GM12878 (cell line): ENCODE measurements around the gene PUDP. TPM values are rescaled to one million over a fixed set of nuclear protein-coding genes. Genes with fewer than 3 reads are reported as not detected.

ENCODE experiments used
- EP300 ChIP-seq, 2 experiments: fragments of 150-350 bp in 1 of 2; IDR thresholded peaks; 2 replicates each; pipeline ENCODE4 v1.6.1; 2011 to 2012; ENCODE audit warnings: low read depth in 2 of 2, low read length in 2 of 2, borderline replicate concordance in 1 of 2, improper control_type of control experiment in 1 of 2, inconsistent platforms in 1 of 2; ENCODE audit not compliant: control insufficient read depth in 1 of 2
- ESRRA ChIP-seq: IDR thresholded peaks from 2 replicates; pipeline ENCODE4 v1.6.1; 2012; ENCODE audit warnings: mild to moderate bottlenecking, low read length, improper control_type of control experiment
- FOS ChIP-seq: IDR thresholded peaks from 3 replicates; pipeline ENCODE4 v1.6.1; 2011; ENCODE audit warnings: borderline replicate concordance; ENCODE audit not compliant: insufficient read length; ENCODE audit errors: extremely low read depth
- KLF5 ChIP-seq: fragments of 450-650 bp; IDR thresholded peaks from 2 replicates; pipeline ENCODE4 v1.6.1; 2014; ENCODE audit warnings: mild to moderate bottlenecking; ENCODE audit not compliant: partially characterized antibody
- MEF2B ChIP-seq: fragments of 450-650 bp; IDR thresholded peaks from 2 replicates; pipeline ENCODE4 v1.6.1; 2018; ENCODE audit warnings: mild to moderate bottlenecking, moderate library complexity; ENCODE audit not compliant: partially characterized antibody, poor library complexity, severe bottlenecking
- NFXL1 ChIP-seq: fragments of 450-650 bp; IDR thresholded peaks from 2 replicates; pipeline ENCODE4 v1.6.1; 2017; ENCODE audit warnings: antibody characterized with exemption, mild to moderate bottlenecking, borderline replicate concordance
- NR2F1 ChIP-seq: fragments of 450-650 bp; conservative IDR thresholded peaks from 2 replicates; pipeline ENCODE4 v1.6.1; 2017; ENCODE audit warnings: mild to moderate bottlenecking
- NRF1 ChIP-seq: conservative IDR thresholded peaks from 2 replicates; pipeline ENCODE4 v1.6.1; 2011; ENCODE audit warnings: mild to moderate bottlenecking, low read depth, low read length, improper control_type of control experiment
- RAD21 ChIP-seq: IDR thresholded peaks from 2 replicates; pipeline ENCODE4 v1.6.1; 2011; ENCODE audit warnings: mild to moderate bottlenecking, low read depth, low read length, moderate library complexity; ENCODE audit not compliant: insufficient read depth
- RB1 ChIP-seq: fragments of 450-650 bp; formaldehyde crosslinking; IDR thresholded peaks from 2 replicates; pipeline ENCODE4 v1.6.1; 2017; ENCODE audit warnings: mild to moderate bottlenecking, borderline replicate concordance
- SMAD5 ChIP-seq: IDR thresholded peaks from 2 replicates; pipeline ENCODE4 v1.6.1; 2016; ENCODE audit warnings: antibody characterized with exemption, low read depth
- STAT3 ChIP-seq: IDR thresholded peaks from 2 replicates; pipeline ENCODE4 v1.6.1; 2011; ENCODE audit warnings: low read depth, low read length, improper control_type of control experiment
- TAF1 ChIP-seq: IDR thresholded peaks from 2 replicates; pipeline ENCODE4 v1.6.1; 2011; ENCODE audit warnings: mild to moderate bottlenecking, low read depth, low read length, borderline replicate concordance
- TCF7 ChIP-seq: IDR thresholded peaks from 2 replicates; pipeline ENCODE4 v1.6.1; 2014; ENCODE audit warnings: antibody characterized with exemption, borderline replicate concordance
- ZNF622 ChIP-seq: fragments of 450-650 bp; IDR thresholded peaks from 2 replicates; pipeline ENCODE4 v1.6.1; 2017; ENCODE audit warnings: mild to moderate bottlenecking, inconsistent platforms
- ZSCAN29 ChIP-seq: fragments of 450-650 bp; IDR thresholded peaks from 2 replicates; pipeline ENCODE4 v1.6.1; 2017; ENCODE audit warnings: mild to moderate bottlenecking, moderate library complexity
- polyA plus RNA-seq, 11 experiments: library from polyadenylated mRNA; depleted of rRNA in 4 of 11; unstranded in 6 of 11; stranded (reverse) in 5 of 11; fragments of >200 nt; fragmentation: Nextera tagmentation in 4 of 11; fragmentation: Illumina TruSeq in 1 of 11; extraction: Ambion mirVana in 4 of 11; extraction: Trizol in 1 of 11; gene quantifications; 1 replicate in 1 of 11; 2 replicates in 10 of 11; pipeline versions ENCODE4 v1.2.1 to v1.2.3, GENCODE V29; 2011 to 2016; ENCODE audit warnings: inconsistent platforms in 2 of 11, missing spikeins in 2 of 11, low read depth in 1 of 11
- total RNA-seq, 4 experiments: library from RNA; depleted of rRNA in 3 of 4; stranded (reverse); fragments of >200 nt in 3 of 4; fragmentation: Illumina TruSeq in 1 of 4; extraction: Trizol in 1 of 4; gene quantifications; 2 replicates each; pipeline versions ENCODE4 v1.2.1 to v1.2.3, GENCODE V29; 2013 to 2021
- TF ChIP-seq, protein P1 (sequence below): fragments of 450-650 bp; IDR thresholded peaks from 2 replicates; pipeline ENCODE4 v1.6.1; 2016; ENCODE audit warnings: mild to moderate bottlenecking
- TF ChIP-seq, protein P2 (sequence below): IDR thresholded peaks from 2 replicates; pipeline ENCODE4 v1.6.1; 2011; ENCODE audit warnings: low read depth, mild to moderate bottlenecking, low read length, moderate library complexity, borderline replicate concordance; ENCODE audit errors: extremely low read depth
- TF ChIP-seq, protein P3 (sequence below): fragments of 450-650 bp; IDR thresholded peaks from 2 replicates; pipeline ENCODE4 v1.6.1; 2017; ENCODE audit warnings: borderline replicate concordance
- TF ChIP-seq, protein P4 (sequence below): IDR thresholded peaks from 2 replicates; pipeline ENCODE4 v1.6.1; 2012; ENCODE audit warnings: low read depth, low read length, improper control_type of control experiment
- TF ChIP-seq, protein P5 (sequence below): fragments of 450-650 bp; formaldehyde crosslinking; IDR thresholded peaks from 2 replicates; pipeline ENCODE4 v1.4.0; 2020; ENCODE audit warnings: mild to moderate bottlenecking, moderate library complexity

The PUDP gene
- total and polyA plus RNA-seq, 10 of the 15 experiments (the other 5 are each of a cell fraction or from before 2014, with no cell fraction given) = 30.8 to 83.5 (median 61.7) TPM

DNA sequence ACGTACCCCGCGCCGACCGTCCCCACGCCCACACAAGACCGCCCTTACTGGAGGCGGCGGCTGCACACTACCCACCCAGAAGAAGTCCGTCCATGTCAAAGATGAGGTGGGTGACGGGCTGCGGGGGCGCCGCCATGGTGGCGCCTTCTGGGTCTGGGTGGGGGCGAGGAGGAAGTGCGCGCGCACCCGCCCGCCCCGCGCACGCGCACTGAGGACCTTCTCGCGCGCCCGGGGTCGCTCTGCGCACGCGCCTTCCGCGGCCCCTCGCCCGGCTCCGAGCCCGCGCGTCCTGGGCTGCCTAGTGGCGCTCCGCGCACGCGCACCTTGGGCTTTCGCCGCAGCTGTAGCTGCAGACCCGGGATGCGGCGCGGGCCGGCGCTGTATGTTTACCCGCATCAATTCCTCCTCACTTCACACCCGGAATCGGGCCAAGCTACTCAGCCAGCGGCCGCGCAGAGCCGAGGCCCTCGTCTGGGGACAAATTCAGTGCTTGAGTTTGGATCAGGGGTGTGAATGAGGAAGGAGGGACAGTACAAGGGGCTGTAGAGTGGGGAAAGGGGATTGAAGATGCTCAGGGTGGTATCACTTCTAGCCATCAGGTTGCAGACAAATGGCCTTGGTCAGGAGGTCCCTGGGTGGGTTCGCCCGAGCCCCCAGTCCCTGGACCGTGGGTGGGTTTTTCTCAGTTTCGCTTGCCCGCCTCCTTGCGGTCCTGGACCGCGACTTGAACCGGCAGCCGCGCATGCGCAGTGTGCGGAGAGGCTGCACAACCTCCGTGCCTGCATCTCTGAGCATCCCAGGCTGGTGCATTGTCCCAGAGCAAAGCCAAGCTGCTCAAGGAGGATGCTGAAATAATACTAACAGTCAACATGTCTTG is at the start of gene PUDP (continued):
- TF ChIP-seq, protein P1, sequence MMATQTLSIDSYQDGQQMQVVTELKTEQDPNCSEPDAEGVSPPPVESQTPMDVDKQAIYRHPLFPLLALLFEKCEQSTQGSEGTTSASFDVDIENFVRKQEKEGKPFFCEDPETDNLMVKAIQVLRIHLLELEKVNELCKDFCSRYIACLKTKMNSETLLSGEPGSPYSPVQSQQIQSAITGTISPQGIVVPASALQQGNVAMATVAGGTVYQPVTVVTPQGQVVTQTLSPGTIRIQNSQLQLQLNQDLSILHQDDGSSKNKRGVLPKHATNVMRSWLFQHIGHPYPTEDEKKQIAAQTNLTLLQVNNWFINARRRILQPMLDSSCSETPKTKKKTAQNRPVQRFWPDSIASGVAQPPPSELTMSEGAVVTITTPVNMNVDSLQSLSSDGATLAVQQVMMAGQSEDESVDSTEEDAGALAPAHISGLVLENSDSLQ = no peak
- TF ChIP-seq FOS = no peak
- TF ChIP-seq RAD21 = peak; percentile 9; the same call in 1 of the 2 replicates
- peak; percentile 52 for TF ChIP-seq MEF2B
- no peak for TF ChIP-seq NFXL1
- TF ChIP-seq, protein P2, sequence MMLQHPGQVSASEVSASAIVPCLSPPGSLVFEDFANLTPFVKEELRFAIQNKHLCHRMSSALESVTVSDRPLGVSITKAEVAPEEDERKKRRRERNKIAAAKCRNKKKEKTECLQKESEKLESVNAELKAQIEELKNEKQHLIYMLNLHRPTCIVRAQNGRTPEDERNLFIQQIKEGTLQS = no peak
- peak; percentile 95 for TF ChIP-seq NRF1
- peak; percentile 26 for TF ChIP-seq KLF5
- TF ChIP-seq RB1 = no peak; the same call in 1 of the 2 replicates
- TF ChIP-seq, protein P3, sequence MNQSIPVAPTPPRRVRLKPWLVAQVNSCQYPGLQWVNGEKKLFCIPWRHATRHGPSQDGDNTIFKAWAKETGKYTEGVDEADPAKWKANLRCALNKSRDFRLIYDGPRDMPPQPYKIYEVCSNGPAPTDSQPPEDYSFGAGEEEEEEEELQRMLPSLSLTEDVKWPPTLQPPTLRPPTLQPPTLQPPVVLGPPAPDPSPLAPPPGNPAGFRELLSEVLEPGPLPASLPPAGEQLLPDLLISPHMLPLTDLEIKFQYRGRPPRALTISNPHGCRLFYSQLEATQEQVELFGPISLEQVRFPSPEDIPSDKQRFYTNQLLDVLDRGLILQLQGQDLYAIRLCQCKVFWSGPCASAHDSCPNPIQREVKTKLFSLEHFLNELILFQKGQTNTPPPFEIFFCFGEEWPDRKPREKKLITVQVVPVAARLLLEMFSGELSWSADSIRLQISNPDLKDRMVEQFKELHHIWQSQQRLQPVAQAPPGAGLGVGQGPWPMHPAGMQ = 0 out of 2 replicates have a peak, but pooled peaks have one; percentile 8
- TF ChIP-seq, protein P4, sequence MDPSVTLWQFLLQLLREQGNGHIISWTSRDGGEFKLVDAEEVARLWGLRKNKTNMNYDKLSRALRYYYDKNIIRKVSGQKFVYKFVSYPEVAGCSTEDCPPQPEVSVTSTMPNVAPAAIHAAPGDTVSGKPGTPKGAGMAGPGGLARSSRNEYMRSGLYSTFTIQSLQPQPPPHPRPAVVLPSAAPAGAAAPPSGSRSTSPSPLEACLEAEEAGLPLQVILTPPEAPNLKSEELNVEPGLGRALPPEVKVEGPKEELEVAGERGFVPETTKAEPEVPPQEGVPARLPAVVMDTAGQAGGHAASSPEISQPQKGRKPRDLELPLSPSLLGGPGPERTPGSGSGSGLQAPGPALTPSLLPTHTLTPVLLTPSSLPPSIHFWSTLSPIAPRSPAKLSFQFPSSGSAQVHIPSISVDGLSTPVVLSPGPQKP = 0 out of 2 replicates have a peak, but pooled peaks have one; percentile 22
- no peak for TF ChIP-seq ZSCAN29
- no peak for TF ChIP-seq ESRRA
- TF ChIP-seq SMAD5 = no peak; the same call in 1 of the 2 replicates
- no peak for TF ChIP-seq ZNF622
- TF ChIP-seq TAF1 = peak; percentile 78
- TF ChIP-seq TCF7 = no peak
- no peak for TF ChIP-seq EP300 (IDR thresholded peaks at IDR 0.05; ENCODE audit: borderline replicate concordance in 1 of 2, control insufficient read depth in 1 of 2, low read depth in 2 of 2, low read length in 2 of 2)
- TF ChIP-seq, protein P5, sequence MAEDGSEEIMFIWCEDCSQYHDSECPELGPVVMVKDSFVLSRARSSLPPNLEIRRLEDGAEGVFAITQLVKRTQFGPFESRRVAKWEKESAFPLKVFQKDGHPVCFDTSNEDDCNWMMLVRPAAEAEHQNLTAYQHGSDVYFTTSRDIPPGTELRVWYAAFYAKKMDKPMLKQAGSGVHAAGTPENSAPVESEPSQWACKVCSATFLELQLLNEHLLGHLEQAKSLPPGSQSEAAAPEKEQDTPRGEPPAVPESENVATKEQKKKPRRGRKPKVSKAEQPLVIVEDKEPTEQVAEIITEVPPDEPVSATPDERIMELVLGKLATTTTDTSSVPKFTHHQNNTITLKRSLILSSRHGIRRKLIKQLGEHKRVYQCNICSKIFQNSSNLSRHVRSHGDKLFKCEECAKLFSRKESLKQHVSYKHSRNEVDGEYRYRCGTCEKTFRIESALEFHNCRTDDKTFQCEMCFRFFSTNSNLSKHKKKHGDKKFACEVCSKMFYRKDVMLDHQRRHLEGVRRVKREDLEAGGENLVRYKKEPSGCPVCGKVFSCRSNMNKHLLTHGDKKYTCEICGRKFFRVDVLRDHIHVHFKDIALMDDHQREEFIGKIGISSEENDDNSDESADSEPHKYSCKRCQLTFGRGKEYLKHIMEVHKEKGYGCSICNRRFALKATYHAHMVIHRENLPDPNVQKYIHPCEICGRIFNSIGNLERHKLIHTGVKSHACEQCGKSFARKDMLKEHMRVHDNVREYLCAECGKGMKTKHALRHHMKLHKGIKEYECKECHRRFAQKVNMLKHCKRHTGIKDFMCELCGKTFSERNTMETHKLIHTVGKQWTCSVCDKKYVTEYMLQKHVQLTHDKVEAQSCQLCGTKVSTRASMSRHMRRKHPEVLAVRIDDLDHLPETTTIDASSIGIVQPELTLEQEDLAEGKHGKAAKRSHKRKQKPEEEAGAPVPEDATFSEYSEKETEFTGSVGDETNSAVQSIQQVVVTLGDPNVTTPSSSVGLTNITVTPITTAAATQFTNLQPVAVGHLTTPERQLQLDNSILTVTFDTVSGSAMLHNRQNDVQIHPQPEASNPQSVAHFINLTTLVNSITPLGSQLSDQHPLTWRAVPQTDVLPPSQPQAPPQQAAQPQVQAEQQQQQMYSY (CRISPR knock-in tag) = peak; percentile 77; the same call in 1 of the 2 replicates
- TF ChIP-seq NR2F1 = 0 out of 2 replicates have a peak, but pooled peaks have one; percentile 9
- TF ChIP-seq STAT3 = no peak
